ENCODE results near the gene CAPN2. TPM values are rescaled to one million over a fixed set of nuclear protein-coding genes. Genes with fewer than 3 reads are reported as not detected.
"Not testable (repeated sequence)": the region's sequence is repeated elsewhere in the genome, so short reads cannot be mapped to it uniquely, and the experiment has no call there.

CAPN2 gene
- total RNA-seq, 1 donor from 2014 or later, result 306 TPM

DNA sequence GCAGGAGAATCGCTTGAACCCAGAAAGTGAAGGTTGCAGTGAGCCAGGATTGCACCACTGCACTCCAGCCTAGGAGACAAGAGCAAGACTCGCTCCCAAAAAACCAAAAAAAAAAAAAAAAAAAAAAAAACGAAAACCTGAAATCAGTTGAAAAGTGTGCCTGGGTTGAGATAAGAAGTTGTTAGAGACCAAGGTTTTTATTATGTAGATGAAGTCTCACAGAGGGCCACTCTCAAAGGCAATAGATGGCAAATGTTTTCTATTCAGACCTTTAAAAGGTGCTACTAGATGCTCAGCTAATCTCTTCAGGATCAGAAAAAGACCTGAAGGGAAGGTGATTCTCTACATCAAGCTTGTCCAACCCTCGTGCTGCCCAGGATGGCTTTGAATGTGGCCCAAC is 17.6 kb downstream of the CAPN2 start:
- DNase-seq, result no peak
- ATAC-seq, result no peak
- Histone ChIP-seq H3K36me3 (peaks cover 10% of the 10 kb centered on the region), H3K27ac (peak overlapping the region; percentile 76), H3K4me1 (peaks cover 72% of the 10 kb centered on the region), H3K27me3 (no peaks in the 10 kb centered on the region), H3K4me3 (no peak overlapping the region), H3K9me3 (no peaks in the 10 kb centered on the region)
- intact Hi-C loops (cut with DNase I), result no loop called here
- TF ChIP-seq, protein P1, sequence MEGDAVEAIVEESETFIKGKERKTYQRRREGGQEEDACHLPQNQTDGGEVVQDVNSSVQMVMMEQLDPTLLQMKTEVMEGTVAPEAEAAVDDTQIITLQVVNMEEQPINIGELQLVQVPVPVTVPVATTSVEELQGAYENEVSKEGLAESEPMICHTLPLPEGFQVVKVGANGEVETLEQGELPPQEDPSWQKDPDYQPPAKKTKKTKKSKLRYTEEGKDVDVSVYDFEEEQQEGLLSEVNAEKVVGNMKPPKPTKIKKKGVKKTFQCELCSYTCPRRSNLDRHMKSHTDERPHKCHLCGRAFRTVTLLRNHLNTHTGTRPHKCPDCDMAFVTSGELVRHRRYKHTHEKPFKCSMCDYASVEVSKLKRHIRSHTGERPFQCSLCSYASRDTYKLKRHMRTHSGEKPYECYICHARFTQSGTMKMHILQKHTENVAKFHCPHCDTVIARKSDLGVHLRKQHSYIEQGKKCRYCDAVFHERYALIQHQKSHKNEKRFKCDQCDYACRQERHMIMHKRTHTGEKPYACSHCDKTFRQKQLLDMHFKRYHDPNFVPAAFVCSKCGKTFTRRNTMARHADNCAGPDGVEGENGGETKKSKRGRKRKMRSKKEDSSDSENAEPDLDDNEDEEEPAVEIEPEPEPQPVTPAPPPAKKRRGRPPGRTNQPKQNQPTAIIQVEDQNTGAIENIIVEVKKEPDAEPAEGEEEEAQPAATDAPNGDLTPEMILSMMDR (IDR thresholded peaks at IDR 0.05), result no peak

DNA sequence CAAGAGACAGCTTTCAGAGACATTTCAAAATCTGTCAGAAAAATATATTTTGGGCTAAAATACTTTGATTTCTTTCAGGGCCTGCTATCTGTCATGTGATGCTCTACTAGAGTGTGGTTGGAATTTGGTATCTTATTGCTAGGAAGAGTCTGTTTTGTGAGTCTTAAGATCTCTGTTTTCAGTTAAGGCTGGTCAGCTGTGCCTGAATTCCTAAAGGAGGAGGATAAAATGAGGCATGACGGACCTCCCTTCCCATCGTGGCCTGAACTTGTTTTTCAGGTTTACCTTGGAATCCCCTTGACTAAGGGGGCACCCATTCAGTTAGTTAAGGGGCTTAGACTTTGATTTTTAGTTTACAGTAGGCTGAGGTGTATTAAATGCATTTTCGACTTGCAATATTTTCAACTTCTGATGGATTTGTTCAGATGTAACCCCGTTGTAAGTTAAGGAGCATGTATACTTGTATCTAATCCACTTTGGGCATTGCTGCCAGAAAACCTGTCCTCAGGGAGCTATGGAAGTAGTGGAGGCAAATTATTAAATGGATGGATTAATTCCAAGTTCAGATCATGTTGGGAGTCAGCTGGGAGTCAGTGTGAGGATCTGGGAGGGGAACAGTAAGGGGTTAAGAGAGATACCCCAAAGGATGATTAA is 18.3 kb downstream of the CAPN2 start:
- Histone ChIP-seq H3K36me3 (peaks cover 10% of the 10 kb centered on the region), H3K4me1 (peaks cover 72% of the 10 kb centered on the region), H3K4me3 (no peak overlapping the region), H3K27me3 (no peaks in the 10 kb centered on the region), H3K27ac (peak overlapping the region; percentile 76), H3K9me3 (no peaks in the 10 kb centered on the region)
- intact Hi-C loops (cut with DNase I), result no loop called here
- TF ChIP-seq, protein P1 (IDR thresholded peaks at IDR 0.05), result no peak
- ATAC-seq (no peak), DNase-seq (no peak)

DNA sequence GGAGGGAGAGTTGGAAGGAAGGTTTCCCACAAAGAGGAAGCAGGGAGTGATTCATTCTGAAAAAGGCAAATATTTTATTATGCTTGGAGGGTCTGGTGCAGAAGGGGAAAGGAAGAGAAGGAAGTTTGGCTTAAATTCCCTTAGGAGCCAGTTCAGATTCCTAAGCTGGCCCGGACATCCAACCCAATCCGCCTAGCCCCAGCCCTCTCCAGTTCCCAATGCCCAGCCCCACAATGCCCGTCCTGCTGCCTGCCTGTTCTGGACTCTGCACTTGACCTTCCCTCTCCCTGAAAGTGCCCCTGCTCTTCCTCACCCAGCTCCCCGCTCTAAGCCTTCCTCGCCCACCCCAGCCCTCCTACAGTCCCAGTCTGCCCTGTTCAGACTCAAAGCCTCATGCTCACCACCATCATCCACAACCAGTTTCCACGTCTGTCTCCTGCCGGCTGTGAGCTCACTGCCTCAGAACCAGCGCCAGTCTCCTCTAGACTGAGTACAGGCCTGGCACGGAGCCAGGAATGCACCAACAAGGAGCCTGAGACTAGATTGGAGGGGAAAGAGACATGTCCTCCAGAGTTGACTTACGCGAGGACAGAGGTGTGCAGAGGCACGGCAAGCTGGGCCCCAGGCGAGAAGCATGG is 18.9 kb downstream of the CAPN2 start:
- peak; percentile 87 for DNase-seq
- H3K4me3 ChIP-seq, result no peak overlapping the region
- peaks cover 66% of the 10 kb centered on the region for H3K4me1 ChIP-seq
- TF ChIP-seq, protein P1 (IDR thresholded peaks at IDR 0.05), result no peak
- H3K27me3 ChIP-seq, result no peaks in the 10 kb centered on the region
- H3K36me3 ChIP-seq, result peaks cover 10% of the 10 kb centered on the region
- intact Hi-C loops (cut with DNase I), result no loop called here
- H3K9me3 ChIP-seq, result no peaks in the 10 kb centered on the region
- peak overlapping the region; percentile 76 for H3K27ac ChIP-seq
- ATAC-seq, result peak; percentile 60

DNA sequence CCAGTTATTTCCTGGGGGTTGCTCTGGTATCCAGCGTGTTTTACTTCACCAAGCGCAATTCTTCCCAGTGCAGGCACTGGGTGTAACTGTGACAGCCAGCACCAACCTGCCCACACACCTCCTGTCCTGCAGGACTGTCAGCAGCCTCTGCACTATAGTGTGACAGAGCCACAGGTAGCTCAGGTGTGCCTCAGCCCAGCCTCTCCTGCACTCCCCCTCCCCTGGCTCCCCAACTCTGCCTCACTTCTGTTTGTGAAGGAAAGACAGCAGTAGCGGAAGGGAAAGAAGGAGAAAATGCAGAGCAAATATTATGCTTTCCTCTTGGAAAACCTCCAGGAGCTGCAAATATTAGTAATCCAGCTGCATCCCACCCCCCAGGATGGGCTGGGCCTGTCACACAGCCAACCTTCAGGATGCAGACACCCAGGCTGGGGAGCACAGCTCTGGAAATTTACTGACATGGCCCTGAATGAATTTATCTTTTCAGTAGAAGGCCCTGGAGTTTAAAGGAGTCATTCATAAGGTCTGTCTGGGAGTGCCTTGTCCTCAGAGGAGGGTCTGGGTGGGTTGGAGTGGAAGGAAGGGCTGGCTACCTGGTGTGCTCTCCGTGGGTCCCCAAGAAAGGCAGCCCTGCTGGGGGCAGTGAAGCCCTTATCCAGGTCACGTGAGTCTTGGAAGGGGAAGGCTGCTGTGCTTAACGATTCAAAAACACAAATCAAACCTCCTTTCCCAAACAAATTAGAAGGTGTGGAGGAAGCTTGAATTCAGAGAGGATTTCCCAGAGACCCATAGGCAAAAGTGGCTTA is 20.9 kb downstream of the CAPN2 start:
- peak overlapping the region; percentile 27 for H3K4me3 ChIP-seq
- peak overlapping the region; percentile 76 for H3K27ac ChIP-seq
- peak; percentile 12 for ATAC-seq
- intact Hi-C loops (cut with DNase I), result no loop called here
- peaks cover 10% of the 10 kb centered on the region for H3K36me3 ChIP-seq
- H3K27me3 ChIP-seq, result no peaks in the 10 kb centered on the region
- no peak for DNase-seq
- no peaks in the 10 kb centered on the region for H3K9me3 ChIP-seq
- TF ChIP-seq, protein P1 (IDR thresholded peaks at IDR 0.05), result no peak
- peaks cover 62% of the 10 kb centered on the region for H3K4me1 ChIP-seq

DNA sequence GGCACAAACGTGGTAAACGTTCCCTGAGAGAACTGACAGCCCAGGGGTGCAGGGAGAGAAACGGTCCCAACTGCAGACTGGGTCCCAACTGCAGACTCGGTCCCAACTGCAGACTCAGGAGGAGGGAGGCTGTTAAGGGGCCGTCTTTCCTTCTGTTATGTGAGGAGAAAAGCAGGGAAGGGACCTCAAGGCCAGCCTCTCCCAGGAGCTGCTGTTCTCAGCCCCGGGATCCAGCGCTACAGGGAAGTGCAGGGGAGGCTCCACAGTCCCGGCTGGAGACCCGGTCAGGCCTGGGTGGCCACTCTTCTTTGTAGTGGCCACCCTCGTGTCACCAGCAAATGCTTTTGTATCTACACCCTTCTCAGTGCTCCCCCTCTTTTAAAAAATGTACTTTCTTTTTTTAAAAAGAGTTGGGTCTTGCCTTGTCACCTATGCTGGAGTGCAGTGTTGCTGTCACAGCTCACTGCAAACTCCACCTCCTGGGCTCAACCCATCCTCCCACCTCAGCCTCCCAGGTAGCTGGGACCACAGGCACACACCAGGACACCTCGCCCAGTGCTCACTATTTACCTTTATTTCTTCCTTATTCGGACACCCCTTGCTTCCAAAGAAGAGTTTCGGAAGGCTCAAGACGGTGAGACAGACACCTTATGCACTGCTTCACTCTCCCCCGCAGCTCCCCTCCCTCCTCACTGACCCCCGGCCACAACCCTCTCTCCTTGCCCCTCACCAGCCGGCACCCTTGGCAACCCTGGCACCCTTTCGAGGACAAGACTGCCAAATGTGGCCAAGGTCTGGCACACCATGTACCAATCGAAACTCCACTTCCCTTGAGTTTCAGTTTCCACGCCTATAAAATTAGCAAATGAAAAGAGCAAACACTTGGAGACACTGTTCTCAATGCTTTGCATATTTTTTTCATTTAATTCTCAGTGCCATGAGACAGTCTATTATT is 21.8 kb downstream of the CAPN2 start:
- ATAC-seq, result peak; percentile 56
- H3K27ac ChIP-seq, result peak overlapping the region; percentile 76
- peaks cover 10% of the 10 kb centered on the region for H3K36me3 ChIP-seq
- peak; percentile 79 for DNase-seq
- H3K4me1 ChIP-seq, result peaks cover 70% of the 10 kb centered on the region
- H3K4me3 ChIP-seq, result peak overlapping the region; percentile 27
- H3K9me3 ChIP-seq, result no peaks in the 10 kb centered on the region
- intact Hi-C loops (cut with DNase I), result no loop called here
- no peaks in the 10 kb centered on the region for H3K27me3 ChIP-seq
- TF ChIP-seq, protein P1 (IDR thresholded peaks at IDR 0.05), result no peak

DNA sequence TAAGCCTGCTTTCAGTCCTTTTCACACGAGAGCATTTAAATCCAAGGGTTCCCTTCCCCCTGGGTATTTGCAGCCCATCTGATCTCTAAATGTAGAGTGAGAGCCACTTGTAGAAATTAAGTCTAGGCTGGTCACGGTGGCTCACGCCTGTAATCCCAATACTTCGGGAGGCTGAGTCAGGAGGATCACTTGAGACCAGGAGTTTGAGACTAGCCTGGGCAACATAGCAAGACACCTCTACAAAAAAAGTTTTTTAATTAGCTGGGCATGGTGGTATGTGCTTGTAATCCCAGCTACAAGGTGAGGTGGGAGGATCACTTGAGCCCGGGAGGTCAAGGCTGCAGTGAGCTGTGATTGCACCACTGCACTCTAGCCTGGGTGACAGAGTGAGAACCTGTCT is 24.3 kb downstream of the CAPN2 start:
- Histone ChIP-seq H3K4me1 (peaks cover 63% of the 10 kb centered on the region), H3K27ac (peak overlapping the region; percentile 84)
- ATAC-seq; H3K4me3 ChIP-seq; H3K9me3 ChIP-seq; intact Hi-C loops (cut with DNase I); H3K36me3 ChIP-seq; DNase-seq; H3K27me3 ChIP-seq: not testable (repeated sequence)

Measured in upper lobe of right lung (tissue), 1 donor.